Stomach (tissue), 4 donors: ENCODE measurements around the gene CNGA4.

Experiments used
- EP300 ChIP-seq: sonication (generic); formaldehyde crosslinking; IDR thresholded peaks from one replicate; pipeline ENCODE4 v1.6.1; 2017; ENCODE audit warnings: antibody characterized with exemption
- TF ChIP-seq, protein P1 (sequence below), 7 experiments: fragments of 450-650 bp in 4 of 7; fragments of 200-600 bp in 3 of 7; sonication (generic) in 3 of 7; IDR thresholded peaks; one replicate each; pipeline ENCODE4 v1.5.1; 2016 to 2019; ENCODE audit warnings: antibody characterized with exemption in 7 of 7, control low read depth in 2 of 7, mild to moderate bottlenecking in 1 of 7

DNA sequence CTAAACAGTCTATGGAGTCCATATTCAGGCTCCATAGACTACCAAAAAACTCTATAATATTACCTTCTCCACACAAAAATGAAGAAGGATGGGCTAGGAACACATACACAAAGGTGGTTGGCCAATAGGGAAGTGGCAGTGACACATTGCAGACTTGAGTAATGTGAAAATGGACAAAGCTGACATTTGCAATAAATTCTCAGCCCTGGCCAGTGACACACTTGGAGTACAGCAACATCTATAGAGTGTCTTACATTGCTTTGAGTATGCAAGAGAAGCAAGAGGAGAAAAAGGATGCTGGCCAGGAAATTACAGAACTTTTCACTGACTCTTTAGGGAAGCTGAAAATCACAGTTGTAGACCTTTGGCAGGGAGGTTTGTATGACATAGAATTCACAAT lies 47.1 kb upstream of the CNGA4 start:
- TF ChIP-seq, protein P1, sequence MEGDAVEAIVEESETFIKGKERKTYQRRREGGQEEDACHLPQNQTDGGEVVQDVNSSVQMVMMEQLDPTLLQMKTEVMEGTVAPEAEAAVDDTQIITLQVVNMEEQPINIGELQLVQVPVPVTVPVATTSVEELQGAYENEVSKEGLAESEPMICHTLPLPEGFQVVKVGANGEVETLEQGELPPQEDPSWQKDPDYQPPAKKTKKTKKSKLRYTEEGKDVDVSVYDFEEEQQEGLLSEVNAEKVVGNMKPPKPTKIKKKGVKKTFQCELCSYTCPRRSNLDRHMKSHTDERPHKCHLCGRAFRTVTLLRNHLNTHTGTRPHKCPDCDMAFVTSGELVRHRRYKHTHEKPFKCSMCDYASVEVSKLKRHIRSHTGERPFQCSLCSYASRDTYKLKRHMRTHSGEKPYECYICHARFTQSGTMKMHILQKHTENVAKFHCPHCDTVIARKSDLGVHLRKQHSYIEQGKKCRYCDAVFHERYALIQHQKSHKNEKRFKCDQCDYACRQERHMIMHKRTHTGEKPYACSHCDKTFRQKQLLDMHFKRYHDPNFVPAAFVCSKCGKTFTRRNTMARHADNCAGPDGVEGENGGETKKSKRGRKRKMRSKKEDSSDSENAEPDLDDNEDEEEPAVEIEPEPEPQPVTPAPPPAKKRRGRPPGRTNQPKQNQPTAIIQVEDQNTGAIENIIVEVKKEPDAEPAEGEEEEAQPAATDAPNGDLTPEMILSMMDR (IDR thresholded peaks at IDR 0.05): no peak
- TF ChIP-seq EP300: no peak
